22Rv1 (cell line): ENCODE measurements around the gene GSTO2.

ENCODE experiments used
- H3K27ac ChIP-seq: fragments of 450-650 bp; 2 replicates; pipeline ENCODE4 v1.5.1; 2017
- ZFX ChIP-seq: fragments of 450-650 bp; IDR thresholded peaks from 2 replicates; pipeline ENCODE4 v1.6.1; 2017; ENCODE audit warnings: antibody characterized with exemption, borderline replicate concordance
- TF ChIP-seq, protein P1 (sequence below): fragments of 450-650 bp; IDR thresholded peaks from 2 replicates; pipeline ENCODE4 v1.5.1; 2017; ENCODE audit warnings: mild to moderate bottlenecking

GSTO2 gene

DNA sequence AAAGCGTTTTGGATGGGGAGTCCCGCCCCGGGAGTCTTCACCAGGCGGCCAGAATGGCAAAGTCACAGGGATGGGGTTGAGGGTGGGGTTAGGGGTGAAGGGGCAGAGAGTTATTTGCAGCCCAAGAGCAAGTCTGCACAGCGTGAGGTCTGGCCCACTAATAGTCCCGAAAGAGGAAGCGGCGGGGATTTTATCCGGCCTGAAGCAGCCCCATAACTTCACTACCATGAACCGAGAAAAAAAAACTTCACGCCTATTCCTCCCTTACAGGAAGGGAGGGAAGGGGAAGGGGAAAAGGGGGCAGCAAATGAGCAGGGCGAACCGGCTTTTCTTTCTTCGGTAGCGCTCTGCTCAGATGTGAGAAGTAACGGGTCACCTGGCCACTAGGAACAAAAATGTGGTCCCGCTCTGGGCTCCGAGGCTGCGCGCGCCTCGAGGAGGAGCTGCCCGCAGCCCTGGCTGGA is 68.6 kb downstream of the GSTO2 start:
- H3K27ac ChIP-seq, result peak overlapping the region; percentile 97
- TF ChIP-seq ZFX, result no peak
- TF ChIP-seq, protein P1, sequence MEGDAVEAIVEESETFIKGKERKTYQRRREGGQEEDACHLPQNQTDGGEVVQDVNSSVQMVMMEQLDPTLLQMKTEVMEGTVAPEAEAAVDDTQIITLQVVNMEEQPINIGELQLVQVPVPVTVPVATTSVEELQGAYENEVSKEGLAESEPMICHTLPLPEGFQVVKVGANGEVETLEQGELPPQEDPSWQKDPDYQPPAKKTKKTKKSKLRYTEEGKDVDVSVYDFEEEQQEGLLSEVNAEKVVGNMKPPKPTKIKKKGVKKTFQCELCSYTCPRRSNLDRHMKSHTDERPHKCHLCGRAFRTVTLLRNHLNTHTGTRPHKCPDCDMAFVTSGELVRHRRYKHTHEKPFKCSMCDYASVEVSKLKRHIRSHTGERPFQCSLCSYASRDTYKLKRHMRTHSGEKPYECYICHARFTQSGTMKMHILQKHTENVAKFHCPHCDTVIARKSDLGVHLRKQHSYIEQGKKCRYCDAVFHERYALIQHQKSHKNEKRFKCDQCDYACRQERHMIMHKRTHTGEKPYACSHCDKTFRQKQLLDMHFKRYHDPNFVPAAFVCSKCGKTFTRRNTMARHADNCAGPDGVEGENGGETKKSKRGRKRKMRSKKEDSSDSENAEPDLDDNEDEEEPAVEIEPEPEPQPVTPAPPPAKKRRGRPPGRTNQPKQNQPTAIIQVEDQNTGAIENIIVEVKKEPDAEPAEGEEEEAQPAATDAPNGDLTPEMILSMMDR, result no peak

DNA sequence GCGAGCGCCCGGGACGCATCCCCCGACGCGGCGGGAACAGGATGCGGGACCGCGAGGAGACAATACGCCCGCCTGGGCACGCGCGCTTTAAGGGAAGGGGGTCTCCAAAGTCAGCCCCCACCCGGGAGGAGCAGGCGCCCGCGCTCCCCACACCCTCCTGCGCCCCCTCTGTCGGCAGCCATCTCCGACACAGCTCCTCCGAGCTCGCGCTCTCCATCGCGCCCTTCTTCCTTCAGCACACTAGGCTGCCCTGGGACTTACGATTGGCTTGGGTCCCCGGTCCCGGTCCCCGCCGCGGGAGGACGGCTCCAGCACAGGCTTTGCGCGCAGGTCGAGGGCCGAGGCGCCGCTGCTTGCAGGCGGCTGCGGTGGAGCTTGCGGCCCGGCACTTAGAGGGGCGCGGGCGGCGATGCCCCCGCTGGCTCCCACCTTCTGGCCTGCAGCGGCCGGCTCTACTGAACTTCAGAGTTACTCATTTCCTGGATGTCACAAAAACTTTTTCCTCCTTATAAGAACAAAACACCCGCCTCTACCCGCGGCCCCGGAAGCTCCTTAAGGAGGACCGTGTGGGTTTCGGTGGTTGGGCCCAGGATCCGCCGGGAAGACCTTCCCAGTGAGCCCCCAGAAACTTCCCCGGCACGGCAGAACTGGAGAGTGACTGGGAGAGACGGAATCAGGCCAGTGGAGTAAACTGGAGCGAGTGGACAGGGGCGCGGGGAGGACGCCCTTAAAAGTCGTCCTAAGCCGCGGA is 69.2 kb downstream of the GSTO2 start, which contains the start of gene ITPRIP:
Gene ITPRIP, minus strand, starts transcription at position 481 of the 751 bp plus-strand sequence. CDS start 22,414 bp downstream, outside the sequence.
- TF ChIP-seq, protein P1, result no peak
- peak within 1 kb of the TSS; percentile 97 for H3K27ac ChIP-seq

GRCh38 chr10:104339469-104340110 is 70.6 kb downstream of the GSTO2 start:
- peak overlapping the region; percentile 97 for H3K27ac ChIP-seq
- TF ChIP-seq, protein P1, result no peak
- TF ChIP-seq ZFX, result no peak

DNA sequence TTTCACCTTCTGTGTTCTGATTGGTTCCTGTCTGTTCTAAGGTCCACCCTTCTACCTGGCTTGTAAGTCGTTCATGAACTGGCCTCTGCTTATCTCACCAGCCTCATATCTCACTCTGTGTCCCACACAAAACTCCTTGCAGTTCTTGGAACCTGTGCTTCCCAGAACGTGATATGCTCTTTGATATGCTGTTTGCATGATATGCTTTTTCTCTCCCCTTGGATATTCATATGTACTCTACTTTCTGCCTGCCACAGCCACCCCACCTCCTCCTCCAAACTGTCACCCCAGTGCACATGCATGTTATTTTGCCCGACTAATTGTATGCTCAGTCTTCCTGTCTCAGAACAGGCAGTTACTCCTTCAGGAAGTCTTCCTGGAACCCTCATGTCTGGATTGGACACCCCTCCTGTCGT is 71.1 kb downstream of the GSTO2 start:
- TF ChIP-seq ZFX, result no peak
- TF ChIP-seq, protein P1, result no peak

DNA sequence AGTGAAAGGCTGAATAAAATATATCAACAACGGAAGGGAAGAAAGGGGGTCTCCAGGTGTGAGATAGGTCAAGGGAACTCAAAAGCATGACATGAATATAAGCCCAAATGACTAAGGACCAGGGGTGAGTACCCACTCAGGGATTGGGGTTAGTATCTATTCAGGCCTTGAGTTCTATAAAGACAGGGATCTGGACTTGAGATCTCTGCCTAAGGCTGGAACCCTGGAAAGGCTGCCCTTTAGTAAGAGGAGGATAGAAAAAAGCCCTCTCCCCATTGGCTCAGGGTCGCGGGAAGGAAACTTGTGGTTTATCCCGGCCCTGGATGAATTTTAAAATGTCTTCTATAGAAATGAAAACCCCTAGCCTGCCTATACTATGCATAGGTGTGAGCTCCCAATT is 71.7 kb downstream of the GSTO2 start:
- no peak for TF ChIP-seq ZFX
- TF ChIP-seq, protein P1, result no peak
- H3K27ac ChIP-seq, result peak overlapping the region; percentile 97

More for the DNA sequence above, 71.1 kb downstream of the GSTO2 start:
- peak overlapping the region; percentile 97 for H3K27ac ChIP-seq

DNA sequence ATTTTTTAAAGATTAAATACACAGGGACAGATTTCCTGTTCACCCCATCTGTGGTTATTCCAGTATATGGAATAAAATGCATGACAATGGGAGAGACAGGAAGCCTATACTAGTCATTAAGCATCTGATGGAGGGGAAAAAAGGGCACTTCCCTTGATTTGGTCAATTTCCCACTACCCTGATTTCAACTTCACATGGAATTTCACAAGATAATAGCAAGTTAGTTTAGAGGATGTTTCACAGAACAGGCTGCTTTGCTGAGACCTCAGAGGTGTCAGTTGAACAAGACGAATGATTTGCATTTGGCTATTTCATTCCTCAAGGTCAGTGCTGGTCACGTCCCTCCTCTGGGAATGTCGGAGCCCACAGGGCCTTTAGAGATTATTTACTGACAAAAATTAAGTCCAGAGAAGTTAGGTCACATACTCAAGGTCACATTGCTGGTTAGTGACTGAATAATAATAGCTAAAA is 74.0 kb downstream of the GSTO2 start:
- H3K27ac ChIP-seq, result no peak overlapping the region
- TF ChIP-seq ZFX, result no peak
- TF ChIP-seq, protein P1, result no peak

GRCh38 chr10:104344219-104344618 is 75.2 kb downstream of the GSTO2 start:
- TF ChIP-seq, protein P1, result no peak
- TF ChIP-seq ZFX, result no peak
- H3K27ac ChIP-seq, result no peak overlapping the region
